Renal pelvis (tissue), 4 donors: ENCODE data around the gene EGFL7. TPM values are rescaled to one million over a fixed set of nuclear protein-coding genes. Genes with fewer than 3 reads are reported as not detected.

Experiments
- DNase-seq: peaks from one replicate; pipeline ENCODE4 v3.0.0-alpha.2; 2013
- polyA plus RNA-seq, 3 donors: library from polyadenylated mRNA; unstranded; fragments of 120-200 nt; gene quantifications; one replicate each; pipeline ENCODE4 v1.2.1, GENCODE V29; 2013; ENCODE audit not compliant: insufficient read length in 3 of 3

The EGFL7 gene
- polyA plus RNA-seq, 3 donors: 60.9 to 86.3 (median 86.0) TPM

DNA sequence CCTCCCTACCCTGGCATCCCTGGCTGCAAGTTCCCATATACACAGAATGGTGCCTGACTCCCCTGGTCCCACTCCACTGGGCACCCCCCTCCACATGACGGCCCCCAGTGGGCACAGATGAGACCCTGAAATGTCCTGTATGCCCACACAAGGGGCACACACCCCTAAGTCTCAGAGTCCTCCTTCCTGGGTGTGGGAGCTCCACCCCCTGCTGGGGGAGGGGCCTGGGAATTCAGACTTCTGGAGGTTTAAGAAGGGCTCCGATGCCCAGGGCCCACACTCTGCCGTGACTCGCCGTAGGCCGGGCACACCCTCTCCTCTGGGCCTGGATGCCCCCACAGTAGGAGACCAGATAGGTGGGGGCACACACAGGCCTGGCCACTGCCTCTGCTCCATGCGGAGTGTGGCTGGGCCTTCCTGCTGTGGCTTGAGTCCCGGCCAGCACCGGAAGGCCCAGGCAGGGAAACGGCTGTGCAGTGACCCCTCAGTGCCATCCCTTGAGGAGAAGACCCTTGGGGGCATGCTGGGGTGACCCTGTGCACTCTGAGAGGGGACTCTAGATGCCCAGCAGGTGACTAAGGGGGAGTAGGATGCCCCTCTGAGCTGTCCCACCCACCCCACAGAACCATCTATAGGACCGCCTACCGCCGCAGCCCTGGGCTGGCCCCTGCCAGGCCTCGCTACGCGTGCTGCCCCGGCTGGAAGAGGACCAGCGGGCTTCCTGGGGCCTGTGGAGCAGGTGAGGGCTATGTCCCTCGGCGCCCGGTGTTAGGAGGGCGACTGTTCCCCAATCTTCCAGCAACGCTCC is 6.5 kb downstream of the EGFL7 start:
- no peak for DNase-seq

DNA sequence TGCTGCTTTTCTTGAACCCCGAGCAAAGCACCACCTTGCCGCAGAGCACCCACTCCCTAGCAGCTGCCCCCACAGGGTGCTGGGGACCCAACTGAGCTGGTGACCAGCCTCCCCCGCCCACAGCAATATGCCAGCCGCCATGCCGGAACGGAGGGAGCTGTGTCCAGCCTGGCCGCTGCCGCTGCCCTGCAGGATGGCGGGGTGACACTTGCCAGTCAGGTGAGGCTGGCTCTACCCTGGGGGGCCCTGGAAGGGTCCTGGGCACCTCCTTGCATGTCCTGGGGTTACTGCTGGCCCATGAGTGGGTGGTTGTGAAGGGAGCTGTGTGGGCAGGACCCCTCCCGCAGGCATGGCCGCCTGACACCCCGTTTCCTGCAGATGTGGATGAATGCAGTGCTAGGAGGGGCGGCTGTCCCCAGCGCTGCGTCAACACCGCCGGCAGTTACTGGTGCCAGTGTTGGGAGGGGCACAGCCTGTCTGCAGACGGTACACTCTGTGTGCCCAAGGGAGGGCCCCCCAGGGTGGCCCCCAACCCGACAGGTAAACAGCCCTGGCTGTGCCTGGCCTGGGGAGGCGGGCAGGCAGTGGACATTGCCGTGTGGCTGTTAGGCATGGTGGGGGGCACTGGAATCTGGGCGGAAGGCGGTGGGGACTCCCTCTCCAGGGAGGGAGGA is 7.2 kb downstream of the EGFL7 start:
- no peak for DNase-seq

DNA sequence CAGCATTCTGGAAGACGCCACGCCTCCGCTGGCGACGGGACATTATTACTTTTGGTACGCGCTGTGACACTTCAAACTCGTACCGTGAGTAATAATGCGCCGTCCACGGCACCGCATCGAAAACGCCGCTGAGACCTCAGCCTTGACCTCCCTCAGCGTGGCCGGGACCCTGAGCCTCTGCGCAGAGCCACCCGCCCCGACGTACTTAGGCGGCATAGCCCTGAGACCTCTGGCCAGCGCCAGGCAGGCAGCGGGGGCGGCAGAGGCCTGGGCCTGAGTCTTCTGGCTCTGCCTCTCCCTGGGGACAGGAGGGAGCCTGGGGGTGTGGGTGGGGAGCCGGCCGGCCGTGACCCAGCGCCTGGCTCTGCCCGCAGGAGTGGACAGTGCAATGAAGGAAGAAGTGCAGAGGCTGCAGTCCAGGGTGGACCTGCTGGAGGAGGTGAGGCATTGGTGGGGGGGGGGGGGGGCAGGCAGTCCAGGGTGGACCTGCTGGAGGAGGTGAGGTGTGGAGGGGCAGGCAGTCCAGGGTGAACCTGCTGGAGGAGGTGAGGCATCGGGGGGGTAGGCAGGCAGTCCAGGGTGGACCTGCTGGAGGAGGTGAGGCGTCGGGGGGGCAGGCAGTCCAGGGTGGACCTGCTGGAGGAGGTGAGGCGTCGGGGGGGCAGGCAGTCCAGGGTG is 8.0 kb downstream of the EGFL7 start:
- no peak for DNase-seq

DNA sequence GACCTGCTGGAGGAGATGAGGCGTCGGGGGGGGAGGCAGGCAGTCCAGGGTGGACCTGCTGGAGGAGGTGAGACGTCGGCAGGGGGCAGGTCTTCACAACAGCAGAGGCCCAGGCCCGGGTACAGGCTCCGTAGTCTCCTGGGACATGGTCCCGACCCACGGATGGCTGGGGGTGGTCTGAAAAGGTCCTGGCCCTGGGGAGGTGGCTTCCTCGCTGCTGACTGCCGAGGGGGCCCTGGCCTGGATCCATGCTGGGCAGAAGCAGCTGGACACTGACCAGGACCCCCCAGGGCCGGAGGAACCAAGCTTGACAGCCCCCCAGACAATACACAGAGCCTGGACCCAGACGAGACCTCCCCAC is 8.5 kb downstream of the EGFL7 start:
- DNase-seq: no peak

DNA sequence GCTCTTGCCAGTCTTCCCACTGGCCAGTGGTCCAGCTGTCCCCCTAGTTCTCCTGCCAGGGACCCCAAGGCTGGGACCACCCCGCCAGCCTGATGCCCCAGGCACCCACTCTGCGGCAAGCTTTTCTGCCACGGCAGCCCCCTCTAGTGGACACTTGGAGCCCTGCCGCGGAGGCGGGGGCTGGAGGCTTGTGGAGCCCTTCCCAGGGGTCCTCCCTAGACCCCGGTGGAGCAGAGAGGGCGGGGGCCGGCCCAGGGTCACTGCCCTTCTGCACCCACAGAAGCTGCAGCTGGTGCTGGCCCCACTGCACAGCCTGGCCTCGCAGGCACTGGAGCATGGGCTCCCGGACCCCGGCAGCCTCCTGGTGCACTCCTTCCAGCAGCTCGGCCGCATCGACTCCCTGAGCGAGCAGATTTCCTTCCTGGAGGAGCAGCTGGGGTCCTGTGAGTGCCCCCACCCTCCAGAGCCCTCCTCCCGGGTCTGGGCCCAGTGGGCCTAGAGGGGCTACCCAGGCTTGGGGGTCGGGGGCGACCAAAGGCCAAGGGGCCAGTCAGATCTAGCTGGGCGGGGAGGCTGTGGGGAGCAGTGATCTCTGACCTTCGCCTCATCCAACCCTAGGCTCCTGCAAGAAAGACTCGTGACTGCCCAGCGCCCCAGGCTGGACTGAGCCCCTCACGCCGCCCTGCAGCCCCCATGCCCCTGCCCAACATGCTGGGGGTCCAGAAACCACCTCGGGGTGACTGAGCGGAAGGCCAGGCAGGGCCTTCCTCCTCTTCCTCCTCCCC is 9.1 kb downstream of the EGFL7 start:
- no peak for DNase-seq

DNA sequence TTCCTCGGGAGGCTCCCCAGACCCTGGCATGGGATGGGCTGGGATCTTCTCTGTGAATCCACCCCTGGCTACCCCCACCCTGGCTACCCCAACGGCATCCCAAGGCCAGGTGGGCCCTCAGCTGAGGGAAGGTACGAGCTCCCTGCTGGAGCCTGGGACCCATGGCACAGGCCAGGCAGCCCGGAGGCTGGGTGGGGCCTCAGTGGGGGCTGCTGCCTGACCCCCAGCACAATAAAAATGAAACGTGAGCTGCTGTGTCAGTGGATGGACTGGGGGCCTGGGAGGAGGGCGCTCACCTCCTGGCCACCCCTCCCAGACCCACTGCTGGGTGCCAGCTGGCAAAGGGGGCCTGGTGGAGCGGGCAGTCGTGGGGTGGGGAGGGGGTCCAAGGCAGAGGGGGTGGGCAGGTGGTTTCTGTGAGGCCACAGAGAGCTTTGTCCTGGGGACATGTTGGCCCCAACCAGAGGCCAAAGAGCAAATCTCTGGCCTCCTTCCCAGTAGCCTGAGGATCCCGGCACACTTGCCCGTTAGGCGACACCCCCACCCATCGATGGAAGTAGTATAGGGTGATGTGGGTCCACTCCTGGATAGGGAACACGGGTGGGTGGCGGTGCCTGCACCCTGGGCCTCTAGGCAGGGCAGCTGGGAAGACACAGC is 9.8 kb downstream of the EGFL7 start:
- no peak for DNase-seq

DNA sequence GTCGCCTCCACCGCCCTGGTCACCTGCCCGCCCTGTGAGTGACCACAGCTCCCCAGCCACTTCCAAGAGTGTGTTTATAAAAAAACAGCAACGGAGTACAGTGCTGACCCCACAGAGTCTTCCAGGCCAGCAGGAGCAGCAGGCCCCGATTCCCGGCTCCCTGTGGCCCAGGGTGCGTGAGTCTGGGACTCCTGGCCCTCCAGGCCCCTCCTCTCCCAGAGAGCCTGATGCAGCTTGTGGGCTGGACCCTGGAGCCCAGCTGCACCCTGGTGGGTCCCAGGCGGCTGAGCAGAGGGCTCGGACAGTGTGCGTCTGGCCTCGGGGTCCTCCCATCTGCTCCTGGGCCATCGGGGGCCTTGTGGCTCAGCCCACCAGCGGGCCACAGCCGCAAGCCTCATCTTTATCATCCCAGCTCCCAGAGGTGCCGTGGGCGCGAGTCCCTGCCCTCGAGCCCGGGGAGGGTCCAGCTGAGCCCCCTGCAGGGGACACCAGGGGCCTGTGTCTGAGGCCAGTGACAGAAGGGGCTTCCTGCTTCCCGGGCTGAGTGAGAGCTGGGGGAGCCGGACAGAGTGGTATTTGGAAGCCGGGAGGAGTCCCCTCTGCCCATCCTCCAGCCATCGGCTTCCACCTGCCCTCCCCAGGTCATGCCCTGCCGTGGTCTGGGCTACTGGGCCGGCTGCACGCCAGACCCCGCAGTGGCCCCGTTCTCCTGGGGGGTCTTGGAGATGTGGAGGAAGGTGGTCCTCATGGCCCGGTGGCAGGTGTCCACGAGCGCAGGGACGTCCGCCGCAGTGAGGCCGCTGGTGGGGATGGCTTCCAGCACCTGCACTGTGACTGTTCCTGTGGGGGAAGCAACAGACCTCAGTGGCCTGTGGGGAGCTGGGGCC is 10.6 kb downstream of the EGFL7 start:
- DNase-seq: no peak

DNA sequence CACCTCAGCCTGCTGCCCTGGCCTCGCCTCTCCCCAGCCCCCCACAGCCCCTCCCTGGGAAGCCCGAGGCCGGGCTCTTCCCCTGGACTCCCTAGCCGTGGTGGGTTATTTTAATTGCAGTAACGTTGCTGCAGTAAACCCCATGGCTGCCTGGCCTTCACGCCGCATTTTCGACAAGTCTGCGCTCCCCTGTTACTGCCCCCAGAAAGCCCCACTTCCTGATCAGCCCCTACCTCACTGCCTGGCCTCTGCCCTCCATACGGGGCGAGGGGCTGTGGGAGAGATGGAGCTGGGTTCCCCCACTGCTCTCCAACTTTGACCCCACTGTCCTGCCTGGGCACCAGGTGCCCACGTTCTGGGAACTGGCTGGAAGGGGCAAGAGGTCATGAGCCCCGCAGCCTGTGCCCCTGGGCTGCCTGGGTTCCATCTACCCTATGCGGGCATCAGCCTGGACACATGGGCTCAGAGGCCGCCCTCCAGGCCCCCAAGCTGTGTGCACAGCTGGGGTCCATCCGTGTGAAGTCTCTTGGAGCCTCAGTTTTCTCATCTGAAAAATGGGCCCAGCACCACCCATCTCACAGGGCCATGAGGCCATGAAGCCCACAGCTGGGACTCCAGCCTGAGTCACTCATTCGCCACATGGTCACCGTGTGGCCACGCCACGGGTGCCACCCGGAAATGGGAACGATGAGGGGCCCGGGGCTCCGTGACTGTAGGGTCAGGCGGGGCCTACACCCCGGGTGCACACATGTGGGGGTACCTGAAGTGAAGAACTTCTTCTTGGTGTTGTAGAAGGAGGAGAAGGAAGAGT is 11.5 kb downstream of the EGFL7 start:
- no peak for DNase-seq

DNA sequence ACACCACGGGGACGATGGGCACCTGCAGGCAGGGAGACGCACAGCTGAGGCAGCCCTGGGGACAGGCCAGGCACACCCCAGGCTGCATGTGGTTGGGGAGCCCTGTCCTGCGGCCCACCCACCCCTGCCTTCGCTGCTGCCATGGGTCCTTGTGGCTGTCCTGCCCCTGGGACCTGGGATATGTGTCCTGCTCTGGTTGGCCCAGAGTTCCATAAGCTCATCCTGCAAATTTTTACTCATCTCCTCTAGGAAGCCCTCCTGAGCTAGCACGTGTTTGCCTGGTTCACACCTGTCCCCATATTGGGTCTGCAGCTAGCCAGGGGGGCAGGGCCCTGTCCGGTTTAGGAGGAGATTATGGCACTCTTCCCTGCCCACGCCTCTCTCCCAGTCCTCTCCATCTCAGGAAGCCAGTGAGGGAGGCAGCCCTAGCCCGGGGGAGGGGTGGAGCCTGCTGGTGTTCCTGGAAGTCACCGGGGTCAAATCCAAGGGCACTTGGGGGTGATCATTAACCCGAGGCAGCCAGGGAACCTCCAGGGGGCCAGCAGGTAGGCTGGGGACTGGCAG is 12.2 kb downstream of the EGFL7 start:
- DNase-seq: no peak

DNA sequence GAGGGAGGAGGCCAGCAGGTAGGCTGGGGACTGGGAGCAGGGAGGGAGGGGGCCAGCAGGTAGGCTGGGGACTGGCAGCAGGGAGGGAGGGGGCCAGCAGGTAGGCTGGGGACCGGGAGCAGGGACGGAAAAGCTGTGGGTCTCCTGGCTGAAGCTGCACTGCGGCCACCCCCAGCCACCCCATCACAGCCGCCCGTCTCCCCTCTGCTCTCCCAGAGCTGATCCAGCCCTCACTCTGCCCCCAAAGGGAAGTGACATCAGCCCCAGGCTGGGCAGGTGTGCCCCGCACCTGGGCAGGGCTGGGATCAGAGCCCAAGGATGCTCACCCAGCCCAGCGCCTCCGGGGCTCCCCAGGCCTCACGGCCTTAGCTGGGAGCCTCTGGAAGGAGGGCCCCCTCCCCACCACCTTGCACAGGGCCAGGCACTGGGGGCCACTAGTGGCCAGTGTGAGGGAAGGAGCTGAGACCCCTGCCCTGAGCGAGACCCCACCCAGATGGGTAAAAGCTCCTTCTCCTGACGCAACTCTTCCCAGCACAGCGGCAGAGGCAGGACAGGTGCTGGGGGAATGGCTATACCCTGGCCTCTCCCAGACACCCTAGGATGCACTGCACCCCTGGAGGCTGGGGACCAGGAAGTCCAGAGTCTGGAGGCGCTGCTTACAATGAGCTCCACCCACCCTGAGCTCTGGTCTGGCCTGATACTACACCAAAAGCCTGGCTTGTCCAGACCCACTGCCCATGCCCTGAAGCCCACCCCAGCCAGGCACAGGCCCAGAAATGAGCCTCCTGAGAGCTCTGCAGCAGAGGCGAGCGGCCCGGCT is 13.0 kb downstream of the EGFL7 start:
- DNase-seq: no peak

DNA sequence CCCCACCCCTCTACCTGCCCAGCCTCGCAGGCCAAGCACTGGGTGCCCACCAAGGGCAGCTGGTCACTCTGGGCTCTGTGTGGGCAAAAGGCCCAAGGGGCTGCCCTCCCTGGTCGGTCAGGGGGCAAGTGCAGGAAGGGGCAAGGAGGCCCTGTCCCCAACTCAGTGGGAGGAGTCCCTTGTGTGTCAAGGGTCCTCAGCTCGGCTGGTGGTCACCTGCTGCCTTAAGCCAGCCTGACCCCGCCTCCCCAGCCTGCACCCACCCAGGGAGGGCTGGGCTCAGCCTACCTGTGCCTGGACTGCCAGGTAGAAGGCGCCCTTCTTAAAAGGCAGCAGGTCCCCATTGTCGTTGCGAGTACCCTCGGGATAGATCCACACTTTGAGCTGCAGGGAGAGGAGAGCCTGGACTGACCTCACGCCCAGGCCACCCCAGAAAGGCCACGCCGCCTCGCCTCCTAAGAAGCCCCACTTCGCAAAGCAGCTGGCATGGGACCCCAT is 13.6 kb downstream of the EGFL7 start:
- DNase-seq: no peak

DNA sequence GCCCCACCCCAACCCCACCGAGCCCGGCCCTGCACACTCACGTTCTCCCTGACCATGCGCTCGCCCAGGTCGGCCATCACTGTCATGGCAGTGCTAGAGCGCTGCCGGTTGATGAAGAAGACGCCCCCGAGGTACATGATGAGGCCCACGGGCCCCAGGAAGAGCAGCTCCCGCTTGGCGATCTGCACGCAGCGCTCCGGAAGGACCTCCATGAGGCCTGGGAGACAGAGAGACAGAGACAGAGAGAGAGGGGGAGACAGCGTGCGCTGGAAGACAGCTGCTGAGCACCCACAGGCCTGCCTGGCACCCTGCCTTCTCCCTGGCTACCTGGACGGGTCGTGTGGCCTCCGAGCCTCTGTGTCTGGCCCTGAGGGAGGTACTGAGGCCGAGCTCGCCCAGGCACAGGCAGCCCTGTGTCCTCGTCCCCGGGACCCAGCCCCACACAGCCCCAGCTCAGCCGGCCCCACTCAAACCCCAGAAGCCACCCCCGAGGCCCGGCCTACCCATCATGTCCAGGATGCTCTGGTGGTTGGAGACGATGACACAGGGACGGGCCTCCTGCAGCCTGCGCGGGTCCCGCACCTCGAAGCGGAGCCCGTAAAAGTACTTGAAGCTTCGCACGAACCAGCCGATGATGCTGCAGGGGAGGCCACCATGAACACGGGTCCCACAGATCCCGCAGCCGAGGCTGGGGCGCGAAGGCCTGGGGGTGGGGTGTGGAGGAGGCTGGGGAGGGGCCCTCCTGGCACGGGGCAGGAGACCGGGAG is 14.4 kb downstream of the EGFL7 start:
- DNase-seq: no peak

DNA sequence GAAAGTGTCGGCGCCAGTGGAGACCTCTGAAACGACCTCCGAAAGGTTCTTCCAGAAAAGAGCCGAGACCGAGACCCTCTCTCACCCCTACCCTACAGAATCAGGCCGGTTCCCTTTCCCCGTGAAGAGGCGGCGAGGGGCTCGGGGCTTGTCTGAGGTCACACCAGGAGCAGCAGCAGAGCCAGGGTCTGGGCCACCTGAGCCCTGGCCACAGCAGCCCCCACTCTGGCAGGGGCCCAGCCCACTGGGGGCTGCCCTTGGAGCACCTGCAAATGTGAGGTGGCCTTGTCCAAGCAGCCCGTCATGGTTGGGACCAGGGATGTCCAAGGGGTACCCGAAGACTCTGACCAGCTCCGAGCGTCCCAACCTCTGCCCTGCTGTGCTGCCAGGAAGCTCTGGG is 15.3 kb downstream of the EGFL7 start:
- DNase-seq: no peak

DNA sequence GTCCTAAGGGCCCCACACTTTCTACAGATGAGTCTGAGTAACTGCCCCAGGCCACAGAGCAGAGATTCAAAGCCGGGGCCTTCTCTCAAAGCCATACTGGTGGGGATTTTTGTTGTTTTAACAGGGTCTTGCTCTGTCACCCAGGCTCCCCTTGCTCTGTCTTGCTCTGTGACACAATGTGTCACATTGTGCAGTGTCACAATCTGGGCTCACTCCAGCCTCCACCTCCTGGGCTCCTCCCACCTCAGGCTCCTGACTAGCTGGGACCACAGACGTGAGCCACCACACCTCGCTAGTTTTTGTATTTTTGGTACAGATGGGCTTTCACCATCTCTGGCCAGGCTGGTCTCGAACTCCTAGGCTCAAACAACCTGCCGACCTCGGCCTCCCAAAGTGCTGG is 15.9 kb downstream of the EGFL7 start:
- no peak for DNase-seq

DNA sequence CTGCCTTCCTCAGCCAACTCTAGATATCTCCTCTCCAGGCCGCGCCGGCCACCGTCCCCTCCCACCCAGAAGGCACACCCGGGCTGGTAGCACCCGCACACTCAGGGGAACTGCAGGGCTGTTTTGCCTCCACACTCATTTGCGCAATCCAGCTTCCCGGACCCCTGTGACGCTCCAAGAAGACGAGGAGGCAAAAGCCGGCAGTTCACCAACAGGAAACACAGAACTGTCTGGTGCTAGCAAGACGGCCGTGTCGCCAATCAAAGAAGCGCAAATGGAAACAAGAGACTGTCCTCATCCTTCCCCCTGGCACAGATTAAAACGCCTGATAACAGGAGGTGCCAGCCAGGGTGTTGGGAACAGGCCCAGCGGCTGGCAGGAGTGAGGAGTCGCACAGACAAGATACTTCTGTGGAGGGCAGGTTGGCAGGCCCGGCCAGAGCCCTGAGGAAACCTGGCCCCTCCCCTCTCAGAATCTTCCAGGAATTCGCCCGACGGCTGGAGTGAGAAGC is 16.8 kb downstream of the EGFL7 start:
- no peak for DNase-seq

DNA sequence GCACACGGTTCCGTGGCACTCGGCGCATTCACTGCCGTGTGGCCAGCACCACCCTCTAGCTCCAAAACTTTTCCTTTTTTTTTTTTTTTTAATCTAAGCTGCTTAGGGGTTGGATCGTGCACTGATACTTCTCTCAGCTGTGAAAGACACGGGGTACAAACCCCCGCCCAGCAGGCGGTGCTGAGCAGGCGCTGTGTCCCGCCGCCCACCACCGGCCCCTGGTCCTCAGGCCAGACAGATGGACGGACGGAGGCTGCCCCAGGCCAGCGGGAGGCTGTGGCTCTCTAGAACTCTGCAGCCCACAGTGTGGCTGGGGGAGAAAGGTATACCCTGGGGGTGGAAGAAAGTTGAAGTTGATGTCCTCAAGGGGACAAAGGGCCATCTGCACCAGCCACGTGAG is 18.3 kb downstream of the EGFL7 start:
- no peak for DNase-seq

DNA sequence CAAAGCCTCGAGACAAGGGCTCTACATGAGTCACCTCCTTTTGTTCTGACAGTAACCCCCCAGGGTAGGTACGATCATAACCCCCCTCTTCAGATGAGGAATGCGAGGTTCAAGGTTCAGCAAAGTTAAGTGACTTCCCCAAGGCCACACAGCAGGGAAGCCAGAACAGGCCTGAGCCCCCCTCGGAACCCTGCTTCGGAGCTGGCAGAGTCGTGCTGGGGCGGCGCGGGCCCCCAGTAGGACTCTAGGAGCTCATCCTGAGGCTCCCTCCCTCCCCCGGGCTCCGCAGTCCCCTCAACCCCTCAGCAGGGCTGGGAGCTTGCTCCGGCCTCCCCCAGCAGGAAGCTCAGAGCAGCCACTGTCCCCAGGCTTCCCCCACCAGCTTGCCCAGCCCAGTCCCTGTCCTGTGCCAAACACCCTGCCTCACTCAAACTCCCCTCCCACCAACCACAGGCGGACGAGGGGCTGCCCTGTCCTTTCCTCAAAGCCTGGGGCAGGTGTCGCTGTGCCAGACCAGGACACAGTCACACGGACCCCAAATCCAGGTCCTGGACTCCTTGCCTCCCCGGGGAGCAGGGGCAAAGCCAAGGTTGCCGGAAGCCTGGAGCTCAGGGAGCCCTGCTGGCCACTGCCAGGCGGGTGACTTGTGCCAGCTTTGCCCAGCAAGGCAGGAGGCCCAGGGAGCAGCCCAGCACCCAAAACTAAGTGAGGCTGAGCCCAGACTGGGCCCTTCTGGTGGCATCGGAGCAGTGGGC is 19.4 kb downstream of the EGFL7 start:
- no peak for DNase-seq
